Large intestine (tissue), 3 donors: ENCODE measurements around the gene MRPL1. TPM values are rescaled to one million over a fixed set of nuclear protein-coding genes. Genes with fewer than 3 reads are reported as not detected.
A peak's percentile ranks its signal among the peaks of the same experiment; 100 is the strongest.

Experiments
- DNase-seq, 2 donors: peaks; one replicate each; pipeline versions ENCODE4 v3.0.0 to v3.0.0-alpha.2; 2013
- H3K27ac ChIP-seq: one replicate; pipeline ENCODE4 v1.5.1; 2013; ENCODE audit warnings: low read length
- H3K27me3 ChIP-seq: 2 replicates; pipeline ENCODE4 v1.6.1; 2013; ENCODE audit warnings: low read length; ENCODE audit not compliant: control insufficient read depth, insufficient read depth
- H3K36me3 ChIP-seq: 2 replicates; pipeline ENCODE4 v1.6.1; 2013; ENCODE audit warnings: low read length; ENCODE audit not compliant: control insufficient read depth, insufficient read depth
- H3K4me1 ChIP-seq: one replicate; pipeline ENCODE4 v1.6.1; 2013; ENCODE audit warnings: low read length; ENCODE audit not compliant: control insufficient read depth, insufficient read depth
- H3K4me3 ChIP-seq: one replicate; pipeline ENCODE4 v1.5.1; 2013; ENCODE audit warnings: low read length
- H3K9me3 ChIP-seq: one replicate; pipeline ENCODE4 v1.6.1; 2013; ENCODE audit warnings: mild to moderate bottlenecking, low read depth, low read length, moderate library complexity; ENCODE audit not compliant: control insufficient read depth
- WGBS: methylation state at CpG from one replicate; pipeline ENCODE4 v1.1.5; 2013; ENCODE audit warnings: low lambda C conversion rate; ENCODE audit not compliant: insufficient coverage; 5-methylcytosine and 5-hydroxymethylcytosine counted together
- polyA plus RNA-seq: library from polyadenylated mRNA; unstranded; fragments of 120-200 nt; gene quantifications from one replicate; pipeline ENCODE4 v1.2.1, GENCODE V29; 2013

Gene MRPL1
- polyA plus RNA-seq, 1 donor: 36.8 TPM

- H3K27ac ChIP-seq: peak overlapping the region; percentile 95
- no peaks in the 10 kb centered on the region for H3K36me3 ChIP-seq
- WGBS: 0% methylated on average over 4 of the region's 14 CpGs
- H3K4me3 ChIP-seq: peak overlapping the region; percentile 95
- no peak for DNase-seq
- no peaks in the 10 kb centered on the region for H3K27me3 ChIP-seq
- H3K4me1 ChIP-seq: peaks cover 9% of the 10 kb centered on the region
- no peaks in the 10 kb centered on the region for H3K9me3 ChIP-seq
These were observed 41.7 kb upstream of the MRPL1 start for GRCh38 chr4:77820649-77821561.

DNA sequence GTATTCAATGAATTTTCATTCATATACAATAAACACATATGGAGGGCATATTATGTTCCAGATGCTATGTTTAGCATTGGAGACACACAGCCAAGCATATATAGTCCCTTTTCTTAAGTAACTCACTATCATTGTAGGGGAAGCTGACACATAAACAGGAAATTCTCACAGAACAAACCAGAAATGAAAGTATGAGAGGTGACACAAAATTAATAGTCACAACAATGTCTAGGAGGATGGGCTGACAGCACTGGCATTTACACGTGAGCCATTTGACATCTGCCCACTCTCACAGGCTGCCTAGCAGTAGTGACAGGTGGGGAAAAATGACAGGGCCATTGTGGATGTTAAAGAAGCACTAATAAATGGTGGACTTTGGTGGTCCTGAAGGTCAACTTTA, 40.9 kb upstream of the MRPL1 start:
- DNase-seq: peak in 1 of 2 donors; percentile 19
- Histone ChIP-seq H3K36me3 (no peaks in the 10 kb centered on the region), H3K4me1 (peaks cover 9% of the 10 kb centered on the region), H3K27ac (no peak overlapping the region), H3K9me3 (no peaks in the 10 kb centered on the region), H3K27me3 (no peaks in the 10 kb centered on the region), H3K4me3 (no peak overlapping the region)
- WGBS: 100% methylated on average over 1 of the region's 1 CpG

GRCh38 chr4:77826275-77826674, 36.4 kb upstream of the MRPL1 start:
- no peak for DNase-seq
- whole genome bisulfite sequencing: 90% methylated on average over 2 of the region's 6 CpGs
- H3K36me3 ChIP-seq: no peaks in the 10 kb centered on the region
- H3K4me1 ChIP-seq: peaks cover 2% of the 10 kb centered on the region
- H3K27me3 ChIP-seq: no peaks in the 10 kb centered on the region
- no peak overlapping the region for H3K27ac ChIP-seq
- no peaks in the 10 kb centered on the region for H3K9me3 ChIP-seq
- no peak overlapping the region for H3K4me3 ChIP-seq

DNA sequence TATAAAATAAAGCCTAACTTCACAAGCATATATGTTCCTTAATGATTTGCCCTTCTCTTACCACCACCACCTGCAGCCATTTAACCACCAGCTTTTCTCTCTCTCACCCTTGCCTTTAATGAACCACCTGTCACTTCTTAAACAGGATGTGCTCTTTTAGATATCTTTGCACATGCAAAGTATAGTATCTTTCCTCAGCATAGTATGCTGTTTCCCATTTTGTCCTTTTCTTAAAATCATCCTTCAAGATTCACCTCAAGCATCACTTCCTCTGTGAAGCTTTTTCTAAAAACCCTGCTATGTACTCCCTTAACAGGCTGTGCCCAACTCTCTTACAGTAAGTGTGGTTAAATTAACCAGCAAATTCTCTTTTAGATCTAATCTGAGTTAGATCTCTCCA, 35.3 kb upstream of the MRPL1 start:
- no peak overlapping the region for H3K27ac ChIP-seq

DNA sequence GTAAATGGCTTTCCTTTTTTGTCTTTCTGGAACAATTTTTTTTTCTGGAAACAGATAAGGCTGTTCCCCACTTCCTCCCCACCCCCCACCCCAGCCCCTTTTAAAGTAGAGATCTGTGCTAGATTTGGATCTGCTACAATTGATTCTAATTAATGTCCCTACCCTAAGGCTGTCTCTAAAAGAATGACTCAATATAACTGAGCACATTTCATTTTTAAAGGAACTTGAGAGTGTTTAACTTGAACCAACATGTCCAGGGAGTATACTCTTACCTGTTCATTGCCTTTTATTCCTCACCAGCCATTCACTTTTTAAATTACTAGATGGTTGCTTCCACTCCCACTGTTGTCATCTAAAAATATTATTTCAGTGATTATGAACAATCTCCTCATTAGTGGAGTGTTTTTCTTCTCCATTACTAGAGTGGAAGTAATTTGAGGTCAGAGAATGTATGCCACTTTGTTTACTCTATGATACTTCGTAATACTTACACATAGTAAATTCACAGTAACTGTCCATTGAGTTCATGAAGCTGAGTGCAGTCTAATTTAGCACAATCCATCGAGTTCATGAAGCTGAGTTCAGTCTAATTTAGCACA, 29.4 kb upstream of the MRPL1 start:
- Histone ChIP-seq H3K36me3 (no peaks in the 10 kb centered on the region), H3K27ac (no peak overlapping the region), H3K9me3 (no peaks in the 10 kb centered on the region), H3K4me1 (no peaks in the 10 kb centered on the region), H3K27me3 (peaks cover 2% of the 10 kb centered on the region), H3K4me3 (no peak overlapping the region)
- no peak for DNase-seq
- WGBS: no CpG with 5 or more reads among the region's 2 CpGs

More for the DNA sequence above, 35.3 kb upstream of the MRPL1 start:
- Histone ChIP-seq H3K4me1 (no peaks in the 10 kb centered on the region), H3K9me3 (no peaks in the 10 kb centered on the region), H3K27me3 (no peaks in the 10 kb centered on the region), H3K4me3 (no peak overlapping the region), H3K36me3 (no peaks in the 10 kb centered on the region)
- no peak for DNase-seq

- H3K27ac ChIP-seq: no peak overlapping the region
- no peaks in the 10 kb centered on the region for H3K4me1 ChIP-seq
- peaks cover 2% of the 10 kb centered on the region for H3K27me3 ChIP-seq
- no peak for DNase-seq
- H3K4me3 ChIP-seq: no peak overlapping the region
- 100% methylated on average over 1 of the region's 4 CpGs for WGBS
- no peaks in the 10 kb centered on the region for H3K9me3 ChIP-seq
- no peaks in the 10 kb centered on the region for H3K36me3 ChIP-seq
These were observed 28.2 kb upstream of the MRPL1 start for GRCh38 chr4:77834403-77834802.

DNA sequence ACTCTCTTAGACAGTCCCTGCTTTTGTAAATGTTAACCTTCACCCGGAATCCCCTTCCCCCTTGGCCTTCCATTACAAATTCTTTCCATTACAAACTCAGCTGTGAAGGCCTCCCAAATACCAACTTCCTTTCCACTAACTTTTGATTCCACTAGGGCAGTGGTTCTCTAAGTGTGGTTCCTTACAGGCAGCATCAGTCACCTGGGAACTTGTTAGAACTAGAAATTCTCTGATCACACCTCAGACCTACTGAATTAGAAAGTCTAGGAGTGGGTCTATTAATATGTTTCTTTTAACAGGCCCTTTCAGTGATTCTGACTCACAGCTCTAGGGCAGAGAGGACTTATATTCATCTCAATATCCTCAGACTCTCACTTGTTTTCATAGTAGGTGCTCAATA, 19.0 kb upstream of the MRPL1 start:
- no peak overlapping the region for H3K27ac ChIP-seq
- no peaks in the 10 kb centered on the region for H3K36me3 ChIP-seq
- no CpG with 5 or more reads among the region's 1 CpG for WGBS
- H3K27me3 ChIP-seq: peaks cover 2% of the 10 kb centered on the region
- no peaks in the 10 kb centered on the region for H3K4me1 ChIP-seq
- DNase-seq: no peak
- no peaks in the 10 kb centered on the region for H3K9me3 ChIP-seq
- H3K4me3 ChIP-seq: no peak overlapping the region

DNA sequence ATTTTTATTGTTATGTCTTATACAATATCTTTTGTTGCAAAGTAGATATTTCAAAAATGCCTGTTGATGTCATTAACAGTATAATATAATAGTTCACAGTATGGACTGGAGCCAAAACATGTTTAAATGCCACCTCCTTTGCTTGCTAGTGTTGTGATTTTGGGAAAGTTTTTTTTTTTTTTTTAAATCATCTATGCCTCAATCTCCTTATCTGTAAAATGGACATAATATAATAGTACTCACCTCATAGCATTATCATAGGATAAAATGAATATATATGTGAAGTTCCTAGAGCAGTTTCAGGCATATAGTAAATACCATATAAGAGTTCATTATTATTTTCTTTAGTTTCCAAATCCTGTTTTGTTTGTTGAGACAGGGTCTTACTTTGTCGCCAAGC, 18.3 kb upstream of the MRPL1 start:
- Histone ChIP-seq H3K36me3 (no peaks in the 10 kb centered on the region), H3K9me3 (no peaks in the 10 kb centered on the region), H3K4me3 (no peak overlapping the region), H3K4me1 (no peaks in the 10 kb centered on the region), H3K27ac (no peak overlapping the region), H3K27me3 (peaks cover 2% of the 10 kb centered on the region)
- 100% methylated on average over 1 of the region's 1 CpG for WGBS
- DNase-seq: no peak

DNA sequence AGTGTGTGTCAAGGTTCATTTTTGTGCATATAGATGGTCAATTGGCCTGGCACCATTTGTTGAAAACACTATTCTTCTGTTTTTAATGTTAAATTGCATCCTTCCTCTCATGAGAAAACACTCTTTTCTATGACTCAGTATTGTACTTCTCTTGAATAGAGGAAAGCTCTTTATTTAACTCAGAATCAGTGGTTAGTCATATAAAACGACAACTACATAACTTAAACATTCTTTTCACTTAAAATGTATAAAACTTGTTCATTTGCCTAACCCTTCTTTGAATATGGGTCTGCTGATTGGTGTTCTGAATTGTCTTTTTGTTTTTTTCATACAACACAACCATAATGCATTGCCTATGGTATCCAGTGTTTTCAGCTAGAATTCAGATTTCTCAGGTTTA, 17.2 kb upstream of the MRPL1 start:
- H3K4me1 ChIP-seq: no peaks in the 10 kb centered on the region
- no peak for DNase-seq
- 100% methylated on average over 1 of the region's 1 CpG for WGBS

GRCh38 chr4:77845929-77846328, 16.7 kb upstream of the MRPL1 start:
- no peak for DNase-seq
- Histone ChIP-seq H3K27ac (no peak overlapping the region), H3K27me3 (peaks cover 2% of the 10 kb centered on the region), H3K9me3 (no peaks in the 10 kb centered on the region), H3K36me3 (no peaks in the 10 kb centered on the region), H3K4me1 (no peaks in the 10 kb centered on the region), H3K4me3 (no peak overlapping the region)
- WGBS: 100% methylated on average over 1 of the region's 3 CpGs

More for the DNA sequence above, 17.2 kb upstream of the MRPL1 start:
- Histone ChIP-seq H3K27ac (no peak overlapping the region), H3K27me3 (peaks cover 2% of the 10 kb centered on the region), H3K4me3 (no peak overlapping the region), H3K9me3 (no peaks in the 10 kb centered on the region), H3K36me3 (no peaks in the 10 kb centered on the region)
